Neural cell (in vitro differentiated cells): ENCODE results near the gene CACNA1D.

Source experiments
- EP300 ChIP-seq: fragments of 450-650 bp; conservative IDR thresholded peaks from 2 replicates; pipeline ENCODE4 v1.6.1; 2014; ENCODE audit warnings: antibody characterized with exemption, mild to moderate bottlenecking, moderate library complexity; ENCODE audit not compliant: poor library complexity, severe bottlenecking
- EZH2 ChIP-seq: fragments of 200-600, 300-800 bp; shearing (Covaris generic), sonication (generic); IDR thresholded peaks from 2 replicates; pipeline ENCODE4 v1.6.1; 2014; ENCODE audit warnings: antibody characterized with exemption, low read length, borderline replicate concordance, mild to moderate bottlenecking; ENCODE audit not compliant: insufficient read depth, poor library complexity, severe bottlenecking
- MXI1 ChIP-seq: fragments of 450-650 bp; conservative IDR thresholded peaks from 2 replicates; pipeline ENCODE4 v1.6.1; 2014; ENCODE audit warnings: antibody characterized with exemption, mild to moderate bottlenecking; ENCODE audit not compliant: poor library complexity, severe bottlenecking
- POLR2AphosphoS5 ChIP-seq: IDR thresholded peaks from 2 replicates; pipeline ENCODE4 v1.6.1; 2012
- RAD21 ChIP-seq: fragments of 450-650 bp; conservative IDR thresholded peaks from 2 replicates; pipeline ENCODE4 v1.6.1; 2014; ENCODE audit warnings: antibody characterized with exemption, mild to moderate bottlenecking, moderate library complexity
- REST ChIP-seq: IDR thresholded peaks from 2 replicates; pipeline ENCODE4 v1.6.1; 2012; ENCODE audit warnings: borderline replicate concordance
- SMC3 ChIP-seq: fragments of 450-650 bp; conservative IDR thresholded peaks from 2 replicates; pipeline ENCODE4 v1.6.1; 2014; ENCODE audit warnings: antibody characterized with exemption, mild to moderate bottlenecking, moderate library complexity; ENCODE audit not compliant: poor library complexity
- TAF1 ChIP-seq: IDR thresholded peaks from 2 replicates; pipeline ENCODE4 v1.6.1; 2012; ENCODE audit warnings: low read depth
- TF ChIP-seq, protein P1 (sequence below): fragments of 450-650 bp; IDR thresholded peaks from 2 replicates; pipeline ENCODE4 v1.5.1; 2014; ENCODE audit warnings: antibody characterized with exemption, mild to moderate bottlenecking, moderate library complexity; ENCODE audit not compliant: poor library complexity, severe bottlenecking

DNA sequence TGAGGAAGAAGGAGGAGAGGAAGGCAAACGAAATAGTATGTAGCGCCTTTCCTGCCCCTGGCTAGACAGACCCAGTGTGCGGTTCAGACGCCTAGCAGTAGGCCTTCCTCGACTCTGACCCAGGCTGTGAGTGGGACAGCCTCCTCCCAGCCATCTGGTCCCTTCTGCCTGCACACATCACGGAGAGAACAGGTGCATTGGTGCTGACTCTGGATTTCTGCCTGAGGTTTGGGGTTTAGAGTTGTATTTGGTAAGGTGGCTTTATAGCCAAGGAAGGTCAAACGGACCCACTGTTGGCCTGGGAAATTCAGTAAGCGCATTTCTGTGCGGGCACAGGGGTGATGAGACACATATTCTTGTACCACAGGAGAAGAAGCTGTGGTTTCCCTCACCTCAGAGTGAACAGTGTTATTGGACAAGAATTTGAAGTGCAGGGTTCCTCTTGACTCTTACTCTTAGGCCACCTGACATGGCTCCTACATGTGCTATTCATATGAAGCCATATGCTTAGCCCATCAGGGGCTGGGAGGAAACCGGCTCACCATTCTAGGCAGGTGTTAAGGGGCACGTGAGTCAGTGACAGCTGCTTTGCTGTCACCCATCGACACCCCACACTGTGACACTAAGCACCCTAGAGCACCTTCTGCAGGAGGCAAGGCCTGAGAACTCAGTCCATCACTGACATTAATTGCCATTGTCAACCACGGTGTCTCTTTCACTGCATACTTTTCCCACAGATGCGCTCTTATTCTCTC, 208.5 kb downstream of the CACNA1D start:
- TF ChIP-seq, protein P1, sequence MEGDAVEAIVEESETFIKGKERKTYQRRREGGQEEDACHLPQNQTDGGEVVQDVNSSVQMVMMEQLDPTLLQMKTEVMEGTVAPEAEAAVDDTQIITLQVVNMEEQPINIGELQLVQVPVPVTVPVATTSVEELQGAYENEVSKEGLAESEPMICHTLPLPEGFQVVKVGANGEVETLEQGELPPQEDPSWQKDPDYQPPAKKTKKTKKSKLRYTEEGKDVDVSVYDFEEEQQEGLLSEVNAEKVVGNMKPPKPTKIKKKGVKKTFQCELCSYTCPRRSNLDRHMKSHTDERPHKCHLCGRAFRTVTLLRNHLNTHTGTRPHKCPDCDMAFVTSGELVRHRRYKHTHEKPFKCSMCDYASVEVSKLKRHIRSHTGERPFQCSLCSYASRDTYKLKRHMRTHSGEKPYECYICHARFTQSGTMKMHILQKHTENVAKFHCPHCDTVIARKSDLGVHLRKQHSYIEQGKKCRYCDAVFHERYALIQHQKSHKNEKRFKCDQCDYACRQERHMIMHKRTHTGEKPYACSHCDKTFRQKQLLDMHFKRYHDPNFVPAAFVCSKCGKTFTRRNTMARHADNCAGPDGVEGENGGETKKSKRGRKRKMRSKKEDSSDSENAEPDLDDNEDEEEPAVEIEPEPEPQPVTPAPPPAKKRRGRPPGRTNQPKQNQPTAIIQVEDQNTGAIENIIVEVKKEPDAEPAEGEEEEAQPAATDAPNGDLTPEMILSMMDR = no peak
- TF ChIP-seq EZH2 (no peak), POLR2AphosphoS5 (no peak), EP300 (no peak), REST (no peak), TAF1 (no peak), RAD21 (no peak), MXI1 (no peak), SMC3 (no peak)
